GM21825 (cell line): ENCODE measurements around the gene ROR2.

Source experiments
- ATAC-seq: cut with Tn5 transposase; IDR thresholded peaks from one replicate; pipeline ENCODE4 v1.9.1; 2021; ENCODE audit warnings: mild to moderate bottlenecking, moderate library complexity; ENCODE audit not compliant: unreplicated experiment

ROR2 gene

GRCh38 chr9:91948597-91949391, 1.2 kb downstream of the ROR2 start:
- no peak for ATAC-seq

GRCh38 chr9:91948101-91948596, 1.9 kb downstream of the ROR2 start:
- ATAC-seq: no peak

- ATAC-seq: no peak
These were observed 3.2 kb downstream of the ROR2 start for GRCh38 chr9:91946653-91947488.

- no peak for ATAC-seq
These were observed 3.8 kb downstream of the ROR2 start for GRCh38 chr9:91946196-91946595.

GRCh38 chr9:91945277-91946085, 4.5 kb downstream of the ROR2 start:
- ATAC-seq: no peak

GRCh38 chr9:91944711-91945110, 5.3 kb downstream of the ROR2 start:
- ATAC-seq: no peak

GRCh38 chr9:91943478-91944470, 6.3 kb downstream of the ROR2 start:
- ATAC-seq: no peak

- ATAC-seq: no peak
These were observed 7.8 kb downstream of the ROR2 start for GRCh38 chr9:91942201-91942600.

GRCh38 chr9:91939978-91940377, 10.1 kb downstream of the ROR2 start:
- no peak for ATAC-seq

GRCh38 chr9:91937727-91938126, 12.3 kb downstream of the ROR2 start:
- ATAC-seq: no peak

- no peak for ATAC-seq
These were observed 13.0 kb downstream of the ROR2 start for GRCh38 chr9:91937056-91937455.

GRCh38 chr9:91935805-91936514, 14.1 kb downstream of the ROR2 start:
- no peak for ATAC-seq

- no peak for ATAC-seq
These were observed 14.8 kb downstream of the ROR2 start for GRCh38 chr9:91935066-91935749.

- ATAC-seq: no peak
These were observed 15.4 kb downstream of the ROR2 start for GRCh38 chr9:91934654-91935053.

- no peak for ATAC-seq
These were observed 16.3 kb downstream of the ROR2 start for GRCh38 chr9:91933556-91934352.

- ATAC-seq: no peak
These were observed 19.6 kb downstream of the ROR2 start for GRCh38 chr9:91930475-91930874.

GRCh38 chr9:91929331-91929730, 20.7 kb downstream of the ROR2 start:
- ATAC-seq: no peak
